HUES64 (cell line): ENCODE measurements around the gene GP5.

Source experiments
- H3K27ac ChIP-seq: 2 replicates; pipeline ENCODE4 v1.7.0; 2013; ENCODE audit warnings: low read depth, low read length, inconsistent platforms
- H3K27me3 ChIP-seq: 2 replicates; pipeline ENCODE4 v1.6.1; 2013; ENCODE audit warnings: mild to moderate bottlenecking, low read length; ENCODE audit not compliant: insufficient read depth
- H3K36me3 ChIP-seq: 2 replicates; pipeline ENCODE4 v1.6.1; 2013; ENCODE audit warnings: mild to moderate bottlenecking, low read length; ENCODE audit not compliant: insufficient read depth
- H3K4me1 ChIP-seq: 2 replicates; pipeline ENCODE4 v1.6.1; 2013; ENCODE audit warnings: mild to moderate bottlenecking, low read length, moderate library complexity; ENCODE audit not compliant: insufficient read depth
- H3K4me3 ChIP-seq: 2 replicates; pipeline ENCODE4 v1.5.1; 2013; ENCODE audit warnings: mild to moderate bottlenecking, low read length, moderate library complexity
- H3K9ac ChIP-seq: 2 replicates; pipeline ENCODE4 v1.6.1; 2013; ENCODE audit warnings: mild to moderate bottlenecking, low read depth, low read length
- H3K9me3 ChIP-seq: 2 replicates; pipeline ENCODE4 v1.6.1; 2013; ENCODE audit warnings: low read depth, low read length; ENCODE audit not compliant: insufficient read depth
- WGBS: fragments of 150-250, 120-280 bp; methylation state at CpG from one replicate; pipeline ENCODE4 v1.1.7; 2013; ENCODE audit warnings: missing lambda C conversion rate; 5-methylcytosine and 5-hydroxymethylcytosine counted together

GP5 gene

DNA sequence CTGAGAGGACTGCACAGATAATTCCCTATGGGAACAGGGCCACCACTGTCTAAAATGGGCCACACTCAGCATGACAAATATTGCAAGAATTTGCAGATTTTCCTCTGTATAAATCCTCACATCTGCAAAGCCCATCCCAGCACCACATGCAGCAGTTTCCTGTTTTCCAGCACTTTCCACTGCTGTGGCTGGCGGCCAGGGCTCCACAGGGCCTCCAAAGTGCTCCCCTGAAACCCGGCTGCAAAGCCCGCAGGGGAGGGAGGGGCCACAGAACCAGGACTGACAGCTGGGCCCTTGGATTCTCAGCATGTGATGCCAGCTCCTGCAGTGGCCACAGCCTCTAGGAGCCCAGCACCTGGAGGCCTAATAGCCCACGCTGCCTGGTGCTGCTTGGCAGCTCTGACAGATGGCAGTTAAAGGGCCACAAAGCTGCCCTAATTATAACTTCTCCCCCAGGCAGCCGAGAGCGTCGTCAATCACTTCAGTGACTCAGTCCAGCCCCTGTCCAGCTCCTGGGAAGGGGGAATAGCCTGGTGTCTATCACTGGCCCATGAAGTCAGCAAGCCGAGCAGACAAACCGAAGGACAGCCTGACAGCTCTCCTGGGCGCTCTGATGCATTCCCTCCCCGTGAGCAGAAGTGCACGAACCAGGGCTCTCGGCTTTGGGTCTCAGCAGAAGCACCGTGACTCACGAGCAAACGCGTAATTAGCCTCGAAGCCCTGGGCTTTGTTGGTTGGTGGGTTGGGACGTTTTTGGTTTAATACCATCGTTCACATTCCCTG is 34.2 kb downstream of the GP5 start:
- no peak overlapping the region for H3K9ac ChIP-seq
- H3K27me3 ChIP-seq: peaks cover 23% of the 10 kb centered on the region
- H3K9me3 ChIP-seq: no peaks in the 10 kb centered on the region
- H3K4me1 ChIP-seq: peaks cover 14% of the 10 kb centered on the region; the same call in 1 of the 2 replicates
- 45% methylated on average over 20 of the region's 20 CpGs for WGBS
- no peaks in the 10 kb centered on the region for H3K36me3 ChIP-seq
- H3K4me3 ChIP-seq: no peak overlapping the region
- H3K27ac ChIP-seq: no peak overlapping the region

DNA sequence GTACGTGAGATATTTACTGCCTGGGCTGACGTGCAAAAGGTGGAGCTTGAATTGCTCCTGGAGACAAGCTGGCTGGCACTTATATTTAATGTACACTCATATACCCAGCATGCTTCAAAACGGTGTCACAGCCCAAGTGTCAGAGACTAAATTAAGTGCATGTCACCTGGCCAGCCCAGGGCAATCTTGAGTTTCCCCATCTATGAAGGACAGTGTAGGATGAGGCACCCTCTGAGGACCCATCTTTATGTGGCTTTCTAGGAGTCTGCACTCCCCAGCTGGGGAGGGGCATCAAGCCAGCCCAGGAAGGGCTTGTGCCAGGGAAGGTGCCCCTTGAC is 34.8 kb downstream of the GP5 start:
- Histone ChIP-seq H3K27ac (no peak overlapping the region), H3K27me3 (peaks cover 18% of the 10 kb centered on the region), H3K9ac (no peak overlapping the region), H3K4me1 (peaks cover 9% of the 10 kb centered on the region; the same call in 1 of the 2 replicates), H3K36me3 (no peaks in the 10 kb centered on the region), H3K4me3 (no peak overlapping the region), H3K9me3 (no peaks in the 10 kb centered on the region)
- WGBS: 96% methylated on average over 3 of the region's 3 CpGs

DNA sequence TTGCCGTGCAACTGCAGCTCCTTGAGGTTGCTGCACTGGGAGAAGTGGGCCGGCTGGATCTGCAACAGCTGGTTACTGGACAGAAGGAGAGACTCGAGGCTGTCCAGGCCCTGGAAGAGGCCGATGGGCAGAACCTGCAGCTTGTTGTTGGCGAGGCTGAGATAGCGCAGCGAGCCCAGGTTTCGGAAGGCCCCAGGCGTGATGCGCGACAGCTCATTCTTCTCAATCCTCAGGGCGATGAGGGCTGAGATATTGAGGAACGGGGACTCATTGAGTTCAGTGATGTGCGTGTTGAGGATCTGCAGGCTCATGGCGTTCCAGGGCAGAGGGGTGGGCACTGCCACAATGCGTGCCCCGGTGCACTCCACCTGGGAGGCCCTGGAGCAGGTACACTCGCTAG is 38.5 kb downstream of the GP5 start:
- 90% methylated on average over 18 of the region's 18 CpGs for WGBS
- Histone ChIP-seq H3K27me3 (no peaks in the 10 kb centered on the region), H3K4me1 (no peaks in the 10 kb centered on the region), H3K9ac (no peak overlapping the region), H3K27ac (no peak overlapping the region), H3K4me3 (no peak overlapping the region), H3K36me3 (no peaks in the 10 kb centered on the region), H3K9me3 (no peaks in the 10 kb centered on the region)

DNA sequence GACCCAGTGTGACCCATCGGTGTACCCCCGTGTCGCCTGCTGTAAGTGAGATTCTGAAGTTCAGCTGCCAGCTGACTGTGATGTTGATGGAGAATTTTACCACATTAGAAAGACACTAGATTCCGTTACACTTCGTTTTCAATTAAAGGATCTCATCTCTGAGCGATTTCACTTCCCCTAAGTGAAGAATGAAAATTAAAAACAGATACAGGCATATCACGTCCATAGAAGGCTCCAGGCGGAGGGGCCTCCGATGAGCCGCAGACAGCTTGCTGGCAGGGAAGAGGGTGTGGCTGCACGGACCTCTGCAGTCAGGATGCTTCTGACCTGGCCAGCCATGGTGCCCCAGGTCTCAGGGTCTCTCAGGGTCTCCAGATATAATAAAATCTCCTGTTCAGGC is 41.4 kb downstream of the GP5 start:
- WGBS: 93% methylated on average over 11 of the region's 11 CpGs
- Histone ChIP-seq H3K27ac (no peak overlapping the region), H3K4me3 (no peak overlapping the region), H3K4me1 (no peaks in the 10 kb centered on the region), H3K9me3 (no peaks in the 10 kb centered on the region), H3K36me3 (no peaks in the 10 kb centered on the region), H3K27me3 (no peaks in the 10 kb centered on the region), H3K9ac (no peak overlapping the region)

DNA sequence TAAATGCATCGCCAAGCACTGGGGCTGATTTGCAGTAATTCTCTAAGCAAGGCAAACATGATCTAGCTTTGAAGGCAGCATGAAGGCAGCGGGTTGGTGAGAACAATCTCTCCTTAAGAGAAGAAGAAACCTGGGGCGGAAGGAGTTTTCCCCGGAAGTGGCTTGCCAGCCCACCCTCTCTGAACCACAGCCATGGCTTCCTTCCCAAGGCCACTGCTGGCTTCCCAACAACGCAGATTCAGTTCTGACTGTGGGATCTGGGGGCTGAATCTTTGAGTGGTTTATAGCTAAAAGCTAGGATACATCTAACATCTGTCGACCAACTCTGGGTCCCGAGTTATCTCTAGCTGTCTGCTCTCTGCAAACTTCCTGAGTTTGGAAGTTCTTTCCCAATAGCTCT is 43.7 kb downstream of the GP5 start:
- Histone ChIP-seq H3K27ac (no peak overlapping the region), H3K9ac (no peak overlapping the region), H3K36me3 (no peaks in the 10 kb centered on the region), H3K9me3 (no peaks in the 10 kb centered on the region), H3K27me3 (no peaks in the 10 kb centered on the region), H3K4me3 (no peak overlapping the region), H3K4me1 (no peaks in the 10 kb centered on the region)
- WGBS: 89% methylated on average over 7 of the region's 7 CpGs

DNA sequence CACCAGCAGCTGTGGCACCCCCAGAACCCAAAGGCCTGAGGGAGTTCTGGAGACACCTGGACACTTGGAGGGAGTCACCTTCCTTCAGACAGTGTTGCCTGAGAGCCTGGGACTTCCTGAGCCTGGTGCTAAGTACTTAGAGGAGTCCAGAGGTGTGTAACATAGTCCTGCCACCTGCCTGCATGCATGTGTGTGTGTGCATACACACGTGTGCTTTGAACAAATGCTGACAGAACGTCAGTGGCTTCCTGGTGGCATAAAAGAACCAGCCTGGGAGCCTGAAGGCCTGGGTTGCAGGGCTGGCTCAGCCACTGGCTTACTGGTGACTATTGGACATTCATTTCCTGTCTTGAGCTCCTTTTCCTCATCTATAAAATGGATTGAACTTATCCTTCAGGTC is 44.8 kb downstream of the GP5 start:
- Histone ChIP-seq H3K4me3 (no peak overlapping the region), H3K4me1 (no peaks in the 10 kb centered on the region), H3K27ac (no peak overlapping the region), H3K27me3 (no peaks in the 10 kb centered on the region), H3K36me3 (no peaks in the 10 kb centered on the region), H3K9me3 (no peaks in the 10 kb centered on the region), H3K9ac (no peak overlapping the region)
- WGBS: 81% methylated on average over 2 of the region's 2 CpGs

DNA sequence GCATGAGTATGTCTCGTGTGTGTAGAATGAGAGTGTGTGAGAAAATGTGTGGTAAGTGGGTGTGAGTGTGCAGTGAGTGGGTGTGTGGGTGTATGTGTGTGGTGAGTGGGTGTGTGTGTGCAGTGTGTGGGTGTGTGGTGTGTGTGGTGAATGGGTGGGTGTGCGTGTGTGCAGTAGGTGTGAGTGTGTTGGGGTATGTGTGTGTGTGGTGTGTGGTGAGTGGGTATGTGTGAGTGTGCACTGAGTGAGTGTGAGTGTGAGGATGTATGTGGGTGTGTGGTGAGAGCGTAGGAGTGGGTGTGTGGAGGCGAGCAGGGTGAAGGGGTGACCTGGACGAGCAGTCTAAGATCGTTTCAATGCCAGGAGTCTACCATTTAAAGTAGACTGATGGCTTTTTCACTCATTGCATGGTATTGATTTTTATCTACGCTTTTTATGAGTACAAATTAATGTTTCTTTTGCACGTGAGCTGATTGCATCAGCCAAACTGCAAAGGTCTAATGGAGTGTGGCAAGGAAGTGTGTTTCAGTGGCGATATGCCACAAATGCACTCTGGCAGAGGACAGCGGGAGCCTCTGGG is 46.3 kb downstream of the GP5 start:
- H3K9me3 ChIP-seq: no peaks in the 10 kb centered on the region
- H3K9ac ChIP-seq: no peak overlapping the region
- H3K27ac ChIP-seq: no peak overlapping the region
- no peaks in the 10 kb centered on the region for H3K36me3 ChIP-seq
- no peaks in the 10 kb centered on the region for H3K27me3 ChIP-seq
- no peak overlapping the region for H3K4me3 ChIP-seq
- WGBS: 93% methylated on average over 10 of the region's 10 CpGs
- H3K4me1 ChIP-seq: no peaks in the 10 kb centered on the region

DNA sequence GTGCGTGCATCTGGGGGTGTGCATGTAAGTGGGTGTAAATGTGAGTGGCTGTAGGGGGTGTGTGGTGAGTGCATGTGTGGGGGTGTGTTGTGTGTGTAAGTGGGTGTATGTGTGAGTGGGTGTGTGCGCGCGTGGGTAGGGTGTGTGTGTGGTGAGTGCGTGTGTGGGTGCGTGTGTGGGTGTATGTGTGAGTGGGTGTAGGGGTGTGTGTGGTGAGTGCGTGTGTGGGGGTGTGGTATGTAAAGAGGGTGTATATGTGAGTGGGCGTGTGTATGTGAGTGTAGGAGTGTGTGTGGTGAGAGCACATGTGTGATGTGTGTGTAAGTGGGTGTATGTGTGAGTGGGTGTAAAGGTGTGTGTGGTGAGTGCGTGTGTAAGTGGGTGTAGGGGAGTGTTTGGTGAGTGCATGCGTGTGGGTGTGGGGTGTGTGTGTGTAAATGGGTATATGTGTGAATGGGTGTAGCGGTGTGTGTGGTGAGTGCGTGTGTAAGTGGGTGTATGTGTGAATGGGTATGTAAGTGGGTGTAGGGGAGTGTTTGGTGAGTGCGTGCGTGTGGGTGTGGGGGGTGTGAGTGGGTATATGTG is 47.0 kb downstream of the GP5 start:
- Histone ChIP-seq H3K36me3 (no peaks in the 10 kb centered on the region), H3K4me1 (no peaks in the 10 kb centered on the region), H3K27me3 (no peaks in the 10 kb centered on the region), H3K9me3 (no peaks in the 10 kb centered on the region), H3K27ac (no peak overlapping the region), H3K4me3 (no peak overlapping the region), H3K9ac (no peak overlapping the region)
- 89% methylated on average over 14 of the region's 14 CpGs for WGBS

DNA sequence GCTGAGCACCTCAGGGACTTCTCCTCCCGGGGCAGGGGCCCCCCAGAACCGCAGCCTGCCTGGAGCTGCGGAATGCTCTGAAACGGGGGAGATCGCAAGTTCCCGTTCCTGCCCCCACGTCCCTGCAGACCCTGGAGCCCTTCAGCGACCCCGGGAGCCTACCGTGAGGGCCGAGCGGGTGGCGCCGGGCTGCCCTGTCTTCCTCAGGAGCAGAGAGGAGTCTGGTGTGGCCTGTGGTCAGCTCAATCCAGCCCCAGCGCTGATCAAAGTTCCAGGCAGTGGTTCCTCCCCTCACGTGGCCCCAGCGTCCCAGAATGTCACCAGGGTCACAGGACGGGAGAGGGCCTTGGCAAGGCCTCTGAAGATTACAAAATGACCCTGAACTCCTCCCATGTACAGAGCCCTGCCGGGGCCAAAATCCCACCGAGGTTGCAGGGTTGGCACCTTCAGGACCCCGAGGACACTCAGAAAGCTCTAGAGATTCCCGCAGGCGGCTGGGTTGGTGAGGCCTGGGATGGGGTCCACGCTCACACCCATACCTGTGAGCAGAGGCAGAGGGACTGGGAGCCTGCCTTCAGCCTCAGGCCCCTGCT is 47.9 kb downstream of the GP5 start, which contains the start of gene CPN2:
Gene CPN2, minus strand, starts transcription at position 249 of the 593 bp plus-strand sequence. CDS start 8,626 bp downstream, outside the sequence.
- Histone ChIP-seq H3K4me3 (no peak within 1 kb of the TSS), H3K36me3 (no peaks in the 10 kb centered on the region), H3K9ac (no peak within 1 kb of the TSS), H3K27me3 (no peaks in the 10 kb centered on the region), H3K4me1 (no peaks in the 10 kb centered on the region), H3K27ac (no peak within 1 kb of the TSS), H3K9me3 (no peaks in the 10 kb centered on the region)
- WGBS: 92% methylated on average over 24 of the region's 24 CpGs

DNA sequence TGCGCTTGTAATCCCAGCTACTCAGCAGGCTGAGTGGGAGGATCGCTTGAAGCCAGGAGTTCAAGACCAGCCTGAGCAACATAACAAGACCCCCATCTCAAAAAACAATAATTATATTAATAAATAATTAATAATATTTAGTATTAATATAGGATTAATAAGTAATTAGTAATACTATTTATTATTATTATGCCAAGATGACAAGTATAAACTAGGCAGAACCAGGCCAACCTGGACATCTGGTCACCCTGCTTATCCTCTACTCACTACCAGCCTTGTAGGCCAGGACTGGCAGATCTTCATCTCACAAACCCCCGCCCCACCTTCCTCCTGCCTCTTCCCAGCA is 48.4 kb downstream of the GP5 start:
- H3K27me3 ChIP-seq: no peaks in the 10 kb centered on the region
- no peaks in the 10 kb centered on the region for H3K36me3 ChIP-seq
- H3K9ac ChIP-seq: no peak overlapping the region
- WGBS: 96% methylated on average over 2 of the region's 3 CpGs
- H3K27ac ChIP-seq: no peak overlapping the region
- no peaks in the 10 kb centered on the region for H3K4me1 ChIP-seq
- H3K9me3 ChIP-seq: no peaks in the 10 kb centered on the region
- no peak overlapping the region for H3K4me3 ChIP-seq

DNA sequence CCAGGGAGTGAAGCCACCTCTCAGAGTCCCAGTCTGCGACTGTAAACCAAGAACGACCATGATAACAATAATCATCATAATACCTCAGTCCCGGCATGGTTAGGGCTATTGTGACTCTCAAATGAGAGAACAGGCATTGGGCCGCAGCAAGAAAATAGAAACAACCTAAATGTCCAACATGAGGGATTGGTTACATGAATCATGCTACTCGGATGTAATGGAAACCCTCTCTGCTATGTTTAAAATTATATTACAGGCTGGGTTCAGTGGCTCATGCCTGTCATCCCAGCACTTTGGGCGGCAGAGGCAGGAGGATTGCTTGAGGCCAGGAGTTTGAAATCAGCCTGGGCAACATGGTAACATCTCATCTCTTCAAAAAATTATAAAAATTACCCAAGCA is 50.7 kb downstream of the GP5 start:
- Histone ChIP-seq H3K36me3 (no peaks in the 10 kb centered on the region), H3K27ac (no peak overlapping the region), H3K9me3 (no peaks in the 10 kb centered on the region), H3K27me3 (peaks cover 5% of the 10 kb centered on the region), H3K4me1 (no peaks in the 10 kb centered on the region), H3K9ac (no peak overlapping the region), H3K4me3 (no peak overlapping the region)
- 95% methylated on average over 6 of the region's 6 CpGs for WGBS
